Stimulated activated CD4-positive, alpha-beta T cell treated with anti-CD3 and anti-CD28 coated beads, Interleukin-15, amount 100 ng/mL, for 1 hour (primary cell): ENCODE measurements around the gene LRRC45.
A peak's percentile ranks its signal among the peaks of the same experiment; 100 is the strongest.
"Not testable (repeated sequence)": the region's sequence is repeated elsewhere in the genome, so short reads cannot be mapped to it uniquely, and the experiment has no call there.

Source experiments
- DNase-seq, 2 donors: peaks; one replicate each; pipeline ENCODE4 v3.0.0-alpha.2; 2020; ENCODE audit warnings: low read depth in 1 of 2, low spot score in 1 of 2

LRRC45 gene

GRCh38 chr17:82033359-82034085 is 10.4 kb downstream of the LRRC45 start:
- no peak for DNase-seq

- no peak for DNase-seq
Observed at GRCh38 chr17:82034371-82035011, 11.4 kb downstream of the LRRC45 start.

GRCh38 chr17:82035488-82035887 is 12.4 kb downstream of the LRRC45 start:
- DNase-seq, result no peak

- no peak for DNase-seq
Observed at GRCh38 chr17:82035956-82036633, 13.0 kb downstream of the LRRC45 start.

GRCh38 chr17:82036634-82037091 is 13.6 kb downstream of the LRRC45 start:
- no peak for DNase-seq

GRCh38 chr17:82037092-82037888 is 14.2 kb downstream of the LRRC45 start, which contains the start of gene DCXR:
TSS of gene DCXR (minus strand) at chr17:82037697. CDS start at chr17:82037682, 15 bp downstream.
- DNase-seq, result peak; percentile 86 to 89

- no peak for DNase-seq
Observed at GRCh38 chr17:82037889-82038195, 14.7 kb downstream of the LRRC45 start.

GRCh38 chr17:82038796-82039409 is 15.8 kb downstream of the LRRC45 start:
- not testable (repeated sequence) for DNase-seq

GRCh38 chr17:82039695-82040299 is 16.7 kb downstream of the LRRC45 start:
- no peak for DNase-seq

GRCh38 chr17:82041144-82041814 is 18.2 kb downstream of the LRRC45 start:
- no peak for DNase-seq

- DNase-seq, result no peak
Observed at GRCh38 chr17:82042649-82043048, 19.5 kb downstream of the LRRC45 start.

- no peak for DNase-seq
Observed at GRCh38 chr17:82043507-82043906, 20.4 kb downstream of the LRRC45 start.

GRCh38 chr17:82045936-82046484 is 22.9 kb downstream of the LRRC45 start:
- DNase-seq, result no peak

GRCh38 chr17:82046903-82047302 is 23.8 kb downstream of the LRRC45 start:
- no peak for DNase-seq

- no peak for DNase-seq
Observed at GRCh38 chr17:82047379-82047778, 24.3 kb downstream of the LRRC45 start.

GRCh38 chr17:82047914-82048570 is 24.9 kb downstream of the LRRC45 start:
- no peak for DNase-seq

- DNase-seq, result no peak
Observed at GRCh38 chr17:82048571-82048971, 25.5 kb downstream of the LRRC45 start.

- DNase-seq, result no peak
Observed at GRCh38 chr17:82049106-82049505, 26.0 kb downstream of the LRRC45 start.

GRCh38 chr17:82049521-82049971 is 26.4 kb downstream of the LRRC45 start:
- DNase-seq, result no peak
